ENCODE data around the gene FAM228B.

GRCh38 chr2:24088821-24089359 lies 34.4 kb upstream of the FAM228B start:
- no peak for TF ChIP-seq POLR2AphosphoS5 (IDR thresholded peaks at IDR 0.05; ENCODE audit: low read depth, low read length)
- no peak for TF ChIP-seq POLR2A (IDR thresholded peaks at IDR 0.05; ENCODE audit: low read depth, low read length)
- TF ChIP-seq SPI1 (IDR thresholded peaks at IDR 0.05; ENCODE audit: low read depth, low read length), result no peak
- no peak for TF ChIP-seq PAX5 (IDR thresholded peaks at IDR 0.05; ENCODE audit: insufficient read depth, low read length, severe bottlenecking)
- no peak for TF ChIP-seq TAF1 (IDR thresholded peaks at IDR 0.05; ENCODE audit: low read depth, low read length)
- TF ChIP-seq POU2F2 (IDR thresholded peaks at IDR 0.05; ENCODE audit: low read depth, low read length), result no peak

Measured in GM12891 (cell line).